ENCODE results near the gene DNMBP.

DNMBP gene

GRCh38 chr10:99827936-99828335 lies 181.8 kb downstream of the DNMBP start:
- no peak for TF ChIP-seq CTCF (IDR thresholded peaks at IDR 0.05; ENCODE audit: low read depth, low read length)
- peak; percentile 31 for DNase-seq (ENCODE audit: extremely low read depth, low read depth)

All from AG09319 (cell line).